HG02885 (cell line): Measurements from ENCODE around the gene EML5.
"Not testable (repeated sequence)": the region's sequence is repeated elsewhere in the genome, so short reads cannot be mapped to it uniquely, and the experiment has no call there.

Source experiments
- ATAC-seq: cut with Tn5 transposase; IDR thresholded peaks from one replicate; pipeline ENCODE4 v1.9.1; 2021; ENCODE audit warnings: mild to moderate bottlenecking; ENCODE audit not compliant: unreplicated experiment, poor library complexity

The EML5 gene

GRCh38 chr14:88792473-88793258, at the start of gene EML5:
Gene EML5 (minus strand): TSS chr14:88792953. CDS start chr14:88792503, 450 bp downstream.
- peak; percentile 92 for ATAC-seq

- ATAC-seq: no peak
Observed at GRCh38 chr14:88842414-88842813, 49.7 kb upstream of the EML5 start.

GRCh38 chr14:88841741-88842140, 49.0 kb upstream of the EML5 start:
- no peak for ATAC-seq

GRCh38 chr14:88840926-88841325, 48.2 kb upstream of the EML5 start:
- ATAC-seq: no peak

- no peak for ATAC-seq
Observed at GRCh38 chr14:88838015-88838414, 45.3 kb upstream of the EML5 start.

- ATAC-seq: no peak
Observed at GRCh38 chr14:88837495-88837894, 44.7 kb upstream of the EML5 start.

GRCh38 chr14:88835661-88836060, 42.9 kb upstream of the EML5 start:
- no peak for ATAC-seq

- ATAC-seq: no peak
Observed at GRCh38 chr14:88834883-88835431, 42.2 kb upstream of the EML5 start.

- ATAC-seq: no peak
Observed at GRCh38 chr14:88831284-88831683, 38.5 kb upstream of the EML5 start.

GRCh38 chr14:88829685-88830302, 37.0 kb upstream of the EML5 start:
- ATAC-seq: no peak

- ATAC-seq: no peak
Observed at GRCh38 chr14:88829188-88829587, 36.4 kb upstream of the EML5 start.

GRCh38 chr14:88825503-88825902, 32.8 kb upstream of the EML5 start:
- no peak for ATAC-seq

GRCh38 chr14:88825078-88825458, 32.3 kb upstream of the EML5 start:
- ATAC-seq: no peak

GRCh38 chr14:88824314-88825077, 31.7 kb upstream of the EML5 start, which contains the start of gene TTC8:
Gene TTC8 (plus strand): TSS chr14:88824651. CDS start chr14:88824708, 57 bp downstream.
- peak; percentile 97 for ATAC-seq

GRCh38 chr14:88823968-88824313, 31.2 kb upstream of the EML5 start:
- ATAC-seq: peak; percentile 4

- ATAC-seq: no peak
Observed at GRCh38 chr14:88821888-88822287, 29.1 kb upstream of the EML5 start.

GRCh38 chr14:88821378-88821777, 28.6 kb upstream of the EML5 start:
- no peak for ATAC-seq

- ATAC-seq: not testable (repeated sequence)
Observed at GRCh38 chr14:88819674-88820073, 26.9 kb upstream of the EML5 start.

GRCh38 chr14:88818018-88818417, 25.3 kb upstream of the EML5 start:
- ATAC-seq: peak; percentile 83

GRCh38 chr14:88815980-88816379, 23.2 kb upstream of the EML5 start:
- ATAC-seq: no peak

- no peak for ATAC-seq
Observed at GRCh38 chr14:88808359-88808758, 15.6 kb upstream of the EML5 start.
